Keratinocyte (primary cell): ENCODE results near the gene SEC24C. TPM values are rescaled to one million over a fixed set of nuclear protein-coding genes. Genes with fewer than 3 reads are reported as not detected.
A peak's percentile ranks its signal among the peaks of the same experiment; 100 is the strongest.

Experiments
- DNase-seq: peaks from one replicate; pipeline ENCODE4 v3.0.0-alpha.2; 2011; ENCODE audit warnings: low read depth, missing footprints, low spot score
- FAIRE-seq: peaks from 2 replicates; lab custom pipeline; 2011; peaks lifted over from hg19 to GRCh38; lab: Jason Lieb, UNC
- H2AFZ ChIP-seq: 2 replicates; pipeline ENCODE4 v1.6.0; 2012; ENCODE audit warnings: low read length, control low read depth, inconsistent platforms; ENCODE audit not compliant: control insufficient read depth
- H3K27ac ChIP-seq: 2 replicates; pipeline ENCODE4 v1.5.1; 2011; ENCODE audit warnings: low read length; ENCODE audit not compliant: control insufficient read depth, insufficient read depth
- H3K27me3 ChIP-seq: 3 replicates; pipeline ENCODE4 v1.6.0; 2011; ENCODE audit warnings: low read length; ENCODE audit not compliant: control insufficient read depth, insufficient read depth; ENCODE audit errors: extremely low read depth
- H3K36me3 ChIP-seq, 2 experiments: 2 replicates in 1 of 2; 3 replicates in 1 of 2; pipeline ENCODE4 v1.5.1; 2011; ENCODE audit warnings: low read length in 2 of 2, mild to moderate bottlenecking in 1 of 2; ENCODE audit not compliant: control insufficient read depth in 2 of 2, insufficient read depth in 2 of 2; ENCODE audit errors: extremely low read depth in 1 of 2
- H3K4me1 ChIP-seq: 3 replicates; pipeline ENCODE4 v1.5.1; 2011; ENCODE audit warnings: low read length; ENCODE audit not compliant: control insufficient read depth, insufficient read depth; ENCODE audit errors: extremely low read depth
- H3K4me2 ChIP-seq: 3 replicates; pipeline ENCODE4 v1.6.0; 2011; ENCODE audit warnings: low read depth, low read length; ENCODE audit not compliant: control insufficient read depth, insufficient read depth; ENCODE audit errors: extremely low read depth
- H3K4me3 ChIP-seq, 3 experiments: fragments of 200-600 bp in 1 of 3; sonication (generic) in 1 of 3; 2 replicates in 2 of 3; 3 replicates in 1 of 3; pipeline ENCODE4 v1.5.1; 2011 to 2016; ENCODE audit warnings: low read length in 3 of 3, mild to moderate bottlenecking in 3 of 3, control low read depth in 2 of 3, inconsistent platforms in 1 of 3, low read depth in 1 of 3, mixed read lengths in 1 of 3, mixed run types in 1 of 3, moderate library complexity in 1 of 3; ENCODE audit not compliant: control insufficient read depth in 2 of 3, insufficient read depth in 2 of 3; ENCODE audit errors: extremely low read depth in 1 of 3
- H3K79me2 ChIP-seq: 2 replicates; pipeline ENCODE4 v1.6.0; 2012; ENCODE audit warnings: low read length; ENCODE audit not compliant: control insufficient read depth, insufficient read depth
- H3K9ac ChIP-seq: 3 replicates; pipeline ENCODE4 v1.6.0; 2011; ENCODE audit warnings: low read length; ENCODE audit not compliant: control insufficient read depth, insufficient read depth; ENCODE audit errors: extremely low read depth
- H3K9me1 ChIP-seq: 3 replicates; pipeline ENCODE4 v1.6.0; 2011; ENCODE audit warnings: low read length; ENCODE audit not compliant: control insufficient read depth, insufficient read depth; ENCODE audit errors: extremely low read depth
- H3K9me3 ChIP-seq: 2 replicates; pipeline ENCODE4 v1.5.1; 2012; ENCODE audit warnings: low read depth, low read length; ENCODE audit not compliant: control insufficient read depth
- H4K20me1 ChIP-seq: 3 replicates; pipeline ENCODE4 v1.6.0; 2011; ENCODE audit warnings: low read length; ENCODE audit not compliant: control insufficient read depth, insufficient read depth; ENCODE audit errors: extremely low read depth
- CTCF ChIP-seq, 3 experiments: IDR thresholded peaks in 1 of 3; conservative IDR thresholded peaks in 1 of 3; optimal IDR thresholded peaks in 1 of 3; 2 replicates in 2 of 3; 3 replicates in 1 of 3; pipeline versions ENCODE3 to v1.5.1; 2011; ENCODE audit warnings: low read length in 3 of 3, mild to moderate bottlenecking in 3 of 3, moderate library complexity in 2 of 3, control low read depth in 1 of 3, inconsistent platforms in 1 of 3; ENCODE audit not compliant: insufficient read depth in 2 of 3; ENCODE audit errors: extremely low read depth in 1 of 3
- EZH2 ChIP-seq: IDR thresholded peaks from one replicate; pipeline ENCODE4 v1.6.1; 2012; ENCODE audit warnings: inconsistent platforms, mild to moderate bottlenecking, low read length, moderate library complexity
- dilution Hi-C: fragments of 300-500 bp; cut with MboI; formaldehyde crosslinking; loops from one replicate; pipeline ENCODE4 v1.7.0; 2020; ENCODE audit warnings: low sequenced_read_pairs; ENCODE audit not compliant: extremely low pct_ligation_motif_present
- polyA plus RNA-seq, 5 experiments: library from polyadenylated mRNA; depleted of rRNA in 3 of 5; stranded (reverse) in 3 of 5; stranded (forward) in 1 of 5; unstranded in 1 of 5; fragments of >200 nt; gene quantifications; 1 replicate in 1 of 5; 2 replicates in 3 of 5; 3 replicates in 1 of 5; pipeline versions ENCODE4 v1.2.1 to v1.2.3, GENCODE V29; 2011 to 2012; ENCODE audit warnings: missing spikeins in 2 of 5, low read depth in 1 of 5, low replicate concordance in 1 of 5

SEC24C gene
- polyA plus RNA-seq, 1 donor (not counting 4 experiments of a cell fraction or from before 2014, with no cell fraction given) = 65.3 TPM

GRCh38 chr10:73744664-73744975 is 448 bp downstream of the SEC24C start:
- TF ChIP-seq CTCF (optimal IDR thresholded peaks at IDR 0.05 in 1 of 3, IDR thresholded peaks at IDR 0.05 in 1 of 3, conservative IDR thresholded peaks at IDR 0.05 in 1 of 3; ENCODE audit: extremely low read depth in 1 of 3, insufficient read depth in 2 of 3, low read length in 3 of 3) (no peak), EZH2 (no peak)
- H4K20me1 ChIP-seq = no peaks in the 10 kb centered on the region
- peaks cover 10 to 12% of the 10 kb centered on the region in 2 experiments for H3K36me3 ChIP-seq
- DNase-seq (no peak), FAIRE-seq (no peak)
- H3K79me2 ChIP-seq = peaks cover 53% of the 10 kb centered on the region
- peak overlapping the region; percentile 100 for H3K4me2 ChIP-seq
- H3K27me3 ChIP-seq = no peaks in the 10 kb centered on the region
- peak overlapping the region; percentile 98 for H3K27ac ChIP-seq
- peaks cover 20% of the 10 kb centered on the region for H3K4me1 ChIP-seq
- H3K9me1 ChIP-seq = no peaks in the 10 kb centered on the region
- H3K4me3 ChIP-seq = peak overlapping the region; percentile 87 to 100 (median 100)
- peak overlapping the region; percentile 97 for H2AFZ ChIP-seq
- H3K9ac ChIP-seq = peak overlapping the region; percentile 98
- H3K9me3 ChIP-seq = no peaks in the 10 kb centered on the region
- dilution Hi-C loops = no loop called here

GRCh38 chr10:73746721-73747120 is 2.5 kb downstream of the SEC24C start:
- H3K4me3 ChIP-seq = no peak overlapping the region
- H3K9ac ChIP-seq = no peak overlapping the region
- TF ChIP-seq EZH2 = no peak
- no peak for TF ChIP-seq CTCF (optimal IDR thresholded peaks at IDR 0.05 in 1 of 3, IDR thresholded peaks at IDR 0.05 in 1 of 3, conservative IDR thresholded peaks at IDR 0.05 in 1 of 3; ENCODE audit: extremely low read depth in 1 of 3, insufficient read depth in 2 of 3, low read length in 3 of 3)
- H3K9me1 ChIP-seq = no peaks in the 10 kb centered on the region
- no peak for FAIRE-seq
- H3K4me2 ChIP-seq = no peak overlapping the region
- H3K4me1 ChIP-seq = peaks cover 20% of the 10 kb centered on the region
- H4K20me1 ChIP-seq = no peaks in the 10 kb centered on the region
- no peaks in the 10 kb centered on the region for H3K9me3 ChIP-seq
- no peak for DNase-seq
- H3K27me3 ChIP-seq = no peaks in the 10 kb centered on the region
- dilution Hi-C loops = no loop called here
- H3K36me3 ChIP-seq = peaks cover 16 to 21% of the 10 kb centered on the region in 2 experiments
- H3K79me2 ChIP-seq = peaks cover 67% of the 10 kb centered on the region
- no peak overlapping the region for H2AFZ ChIP-seq
- H3K27ac ChIP-seq = no peak overlapping the region
